H1 (cell line): ENCODE results near the gene C19orf85. TPM values are rescaled to one million over a fixed set of nuclear protein-coding genes. Genes with fewer than 3 reads are reported as not detected.

ENCODE experiments used
- CREB1 ChIP-seq: IDR thresholded peaks from 2 replicates; pipeline ENCODE4 v1.6.1; 2012; ENCODE audit warnings: inconsistent platforms
- JUND ChIP-seq: IDR thresholded peaks from 2 replicates; pipeline ENCODE4 v1.6.1; 2011; ENCODE audit warnings: mild to moderate bottlenecking, improper control_type of control experiment, low read length
- KDM4A ChIP-seq: IDR thresholded peaks from one replicate; pipeline ENCODE4 v1.7.1; 2012; ENCODE audit warnings: low read depth, mild to moderate bottlenecking, moderate library complexity, low read length, inconsistent platforms; ENCODE audit not compliant: severe bottlenecking
- polyA plus RNA-seq, 7 experiments: library from polyadenylated mRNA; depleted of rRNA in 3 of 7; stranded (reverse) in 5 of 7; unstranded in 2 of 7; fragments of >200 nt in 5 of 7; fragments of 200-250 nt in 2 of 7; gene quantifications; 1 replicate in 5 of 7; 2 replicates in 1 of 7; 4 replicates in 1 of 7; pipeline versions ENCODE4 v1.2.1 to v1.2.3, GENCODE V29; 2011 to 2013; ENCODE audit warnings: missing spikeins in 2 of 7, mixed read lengths in 2 of 7
- total RNA-seq: library from RNA; stranded (reverse); fragmentation: NEBNext Ultra II Directional; extraction: Animal tissue kit (Norgen Biotek cat#: 25700); gene quantifications from 2 replicates; pipeline ENCODE4 v1.2.1, GENCODE V29; 2021
- TF ChIP-seq, protein P1 (sequence below): fragments of 300-600 bp; sonication (generic); IDR thresholded peaks from 2 replicates; pipeline ENCODE4 v1.7.1; 2012; ENCODE audit warnings: low read length, moderate library complexity, mild to moderate bottlenecking, inconsistent platforms; ENCODE audit not compliant: insufficient replicate concordance

The C19orf85 gene
- total and polyA plus RNA-seq, 2 of the 8 experiments (the other 6 are each of a cell fraction or from before 2014, with no cell fraction given), result 2.2 to 3.2 TPM

DNA sequence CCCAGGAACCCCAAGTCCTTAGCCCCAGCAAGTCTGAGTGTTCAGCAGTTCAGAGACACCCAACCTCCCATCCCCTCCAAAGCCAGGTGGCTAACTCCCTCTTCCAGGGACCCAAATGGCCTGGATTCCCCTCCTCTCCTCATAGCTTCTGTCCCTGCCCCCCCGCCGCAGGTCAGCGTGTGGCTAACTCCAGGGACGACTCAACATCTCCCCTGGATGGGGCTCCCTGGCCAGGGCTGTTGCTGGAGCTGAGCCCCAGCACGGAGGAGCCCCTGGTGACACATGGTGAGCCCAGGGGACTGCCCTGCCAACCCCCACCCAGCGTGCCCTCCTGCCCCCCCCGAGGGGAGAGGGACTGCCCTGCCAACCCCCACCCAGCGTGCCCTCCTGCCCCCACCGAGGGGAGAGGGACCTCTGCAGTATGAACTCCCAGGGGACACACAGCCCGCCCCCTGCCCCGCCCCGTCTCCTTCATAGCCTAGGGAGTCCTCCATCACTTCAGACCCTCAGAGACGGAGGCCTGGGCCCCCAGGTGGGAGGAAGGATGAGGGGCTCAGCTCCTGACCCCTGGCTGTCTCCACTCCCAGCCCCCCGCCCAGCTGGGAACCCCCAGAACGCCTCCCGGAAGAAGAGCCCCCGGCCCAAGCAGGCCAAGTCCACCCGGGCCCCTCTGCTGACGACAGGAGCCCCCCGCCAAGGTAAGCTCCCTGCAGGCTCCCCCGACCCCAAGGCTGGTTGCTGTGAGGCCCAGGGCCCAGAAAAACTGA is 25.3 kb upstream of the C19orf85 start (continued):
- TF ChIP-seq, protein P1, sequence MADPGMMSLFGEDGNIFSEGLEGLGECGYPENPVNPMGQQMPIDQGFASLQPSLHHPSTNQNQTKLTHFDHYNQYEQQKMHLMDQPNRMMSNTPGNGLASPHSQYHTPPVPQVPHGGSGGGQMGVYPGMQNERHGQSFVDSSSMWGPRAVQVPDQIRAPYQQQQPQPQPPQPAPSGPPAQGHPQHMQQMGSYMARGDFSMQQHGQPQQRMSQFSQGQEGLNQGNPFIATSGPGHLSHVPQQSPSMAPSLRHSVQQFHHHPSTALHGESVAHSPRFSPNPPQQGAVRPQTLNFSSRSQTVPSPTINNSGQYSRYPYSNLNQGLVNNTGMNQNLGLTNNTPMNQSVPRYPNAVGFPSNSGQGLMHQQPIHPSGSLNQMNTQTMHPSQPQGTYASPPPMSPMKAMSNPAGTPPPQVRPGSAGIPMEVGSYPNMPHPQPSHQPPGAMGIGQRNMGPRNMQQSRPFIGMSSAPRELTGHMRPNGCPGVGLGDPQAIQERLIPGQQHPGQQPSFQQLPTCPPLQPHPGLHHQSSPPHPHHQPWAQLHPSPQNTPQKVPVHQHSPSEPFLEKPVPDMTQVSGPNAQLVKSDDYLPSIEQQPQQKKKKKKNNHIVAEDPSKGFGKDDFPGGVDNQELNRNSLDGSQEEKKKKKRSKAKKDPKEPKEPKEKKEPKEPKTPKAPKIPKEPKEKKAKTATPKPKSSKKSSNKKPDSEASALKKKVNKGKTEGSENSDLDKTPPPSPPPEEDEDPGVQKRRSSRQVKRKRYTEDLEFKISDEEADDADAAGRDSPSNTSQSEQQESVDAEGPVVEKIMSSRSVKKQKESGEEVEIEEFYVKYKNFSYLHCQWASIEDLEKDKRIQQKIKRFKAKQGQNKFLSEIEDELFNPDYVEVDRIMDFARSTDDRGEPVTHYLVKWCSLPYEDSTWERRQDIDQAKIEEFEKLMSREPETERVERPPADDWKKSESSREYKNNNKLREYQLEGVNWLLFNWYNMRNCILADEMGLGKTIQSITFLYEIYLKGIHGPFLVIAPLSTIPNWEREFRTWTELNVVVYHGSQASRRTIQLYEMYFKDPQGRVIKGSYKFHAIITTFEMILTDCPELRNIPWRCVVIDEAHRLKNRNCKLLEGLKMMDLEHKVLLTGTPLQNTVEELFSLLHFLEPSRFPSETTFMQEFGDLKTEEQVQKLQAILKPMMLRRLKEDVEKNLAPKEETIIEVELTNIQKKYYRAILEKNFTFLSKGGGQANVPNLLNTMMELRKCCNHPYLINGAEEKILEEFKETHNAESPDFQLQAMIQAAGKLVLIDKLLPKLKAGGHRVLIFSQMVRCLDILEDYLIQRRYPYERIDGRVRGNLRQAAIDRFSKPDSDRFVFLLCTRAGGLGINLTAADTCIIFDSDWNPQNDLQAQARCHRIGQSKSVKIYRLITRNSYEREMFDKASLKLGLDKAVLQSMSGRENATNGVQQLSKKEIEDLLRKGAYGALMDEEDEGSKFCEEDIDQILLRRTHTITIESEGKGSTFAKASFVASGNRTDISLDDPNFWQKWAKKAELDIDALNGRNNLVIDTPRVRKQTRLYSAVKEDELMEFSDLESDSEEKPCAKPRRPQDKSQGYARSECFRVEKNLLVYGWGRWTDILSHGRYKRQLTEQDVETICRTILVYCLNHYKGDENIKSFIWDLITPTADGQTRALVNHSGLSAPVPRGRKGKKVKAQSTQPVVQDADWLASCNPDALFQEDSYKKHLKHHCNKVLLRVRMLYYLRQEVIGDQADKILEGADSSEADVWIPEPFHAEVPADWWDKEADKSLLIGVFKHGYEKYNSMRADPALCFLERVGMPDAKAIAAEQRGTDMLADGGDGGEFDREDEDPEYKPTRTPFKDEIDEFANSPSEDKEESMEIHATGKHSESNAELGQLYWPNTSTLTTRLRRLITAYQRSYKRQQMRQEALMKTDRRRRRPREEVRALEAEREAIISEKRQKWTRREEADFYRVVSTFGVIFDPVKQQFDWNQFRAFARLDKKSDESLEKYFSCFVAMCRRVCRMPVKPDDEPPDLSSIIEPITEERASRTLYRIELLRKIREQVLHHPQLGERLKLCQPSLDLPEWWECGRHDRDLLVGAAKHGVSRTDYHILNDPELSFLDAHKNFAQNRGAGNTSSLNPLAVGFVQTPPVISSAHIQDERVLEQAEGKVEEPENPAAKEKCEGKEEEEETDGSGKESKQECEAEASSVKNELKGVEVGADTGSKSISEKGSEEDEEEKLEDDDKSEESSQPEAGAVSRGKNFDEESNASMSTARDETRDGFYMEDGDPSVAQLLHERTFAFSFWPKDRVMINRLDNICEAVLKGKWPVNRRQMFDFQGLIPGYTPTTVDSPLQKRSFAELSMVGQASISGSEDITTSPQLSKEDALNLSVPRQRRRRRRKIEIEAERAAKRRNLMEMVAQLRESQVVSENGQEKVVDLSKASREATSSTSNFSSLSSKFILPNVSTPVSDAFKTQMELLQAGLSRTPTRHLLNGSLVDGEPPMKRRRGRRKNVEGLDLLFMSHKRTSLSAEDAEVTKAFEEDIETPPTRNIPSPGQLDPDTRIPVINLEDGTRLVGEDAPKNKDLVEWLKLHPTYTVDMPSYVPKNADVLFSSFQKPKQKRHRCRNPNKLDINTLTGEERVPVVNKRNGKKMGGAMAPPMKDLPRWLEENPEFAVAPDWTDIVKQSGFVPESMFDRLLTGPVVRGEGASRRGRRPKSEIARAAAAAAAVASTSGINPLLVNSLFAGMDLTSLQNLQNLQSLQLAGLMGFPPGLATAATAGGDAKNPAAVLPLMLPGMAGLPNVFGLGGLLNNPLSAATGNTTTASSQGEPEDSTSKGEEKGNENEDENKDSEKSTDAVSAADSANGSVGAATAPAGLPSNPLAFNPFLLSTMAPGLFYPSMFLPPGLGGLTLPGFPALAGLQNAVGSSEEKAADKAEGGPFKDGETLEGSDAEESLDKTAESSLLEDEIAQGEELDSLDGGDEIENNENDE, result no peak
- no peak for TF ChIP-seq CREB1
- TF ChIP-seq KDM4A, result no peak
- TF ChIP-seq JUND, result no peak
